NCI-H2171 (cell line): ENCODE measurements around the gene BAZ2A.
"Not testable (repeated sequence)": the region's sequence is repeated elsewhere in the genome, so short reads cannot be mapped to it uniquely, and the experiment has no call there.

Experiments
- DNase-seq: peaks from one replicate; lab custom pipeline; 2025; lab: John Stamatoyannopoulos, UW

Gene BAZ2A

GRCh38 chr12:56593909-56594621, 36.1 kb downstream of the BAZ2A start:
- DNase-seq, result peak; percentile 39

- no peak for DNase-seq
Observed at GRCh38 chr12:56591961-56592360, 38.2 kb downstream of the BAZ2A start.

GRCh38 chr12:56591126-56591525, 39.0 kb downstream of the BAZ2A start:
- peak; percentile 59 for DNase-seq

- no peak for DNase-seq
Observed at GRCh38 chr12:56590237-56590830, 39.8 kb downstream of the BAZ2A start.

- DNase-seq, result no peak
Observed at GRCh38 chr12:56589783-56590182, 40.3 kb downstream of the BAZ2A start.

GRCh38 chr12:56585098-56585497, 45.0 kb downstream of the BAZ2A start:
- no peak for DNase-seq

GRCh38 chr12:56581418-56582145, 48.5 kb downstream of the BAZ2A start:
- no peak for DNase-seq

GRCh38 chr12:56578983-56579546, 51.1 kb downstream of the BAZ2A start:
- no peak for DNase-seq

- DNase-seq, result not testable (repeated sequence)
Observed at GRCh38 chr12:56577248-56577647, 52.9 kb downstream of the BAZ2A start.

GRCh38 chr12:56574210-56574609, 55.9 kb downstream of the BAZ2A start:
- DNase-seq, result no peak

GRCh38 chr12:56572288-56572687, 57.8 kb downstream of the BAZ2A start:
- DNase-seq, result no peak

- DNase-seq, result no peak
Observed at GRCh38 chr12:56571121-56571520, 59.0 kb downstream of the BAZ2A start.

GRCh38 chr12:56568146-56568545, 62.0 kb downstream of the BAZ2A start:
- no peak for DNase-seq

GRCh38 chr12:56565510-56566101, 64.5 kb downstream of the BAZ2A start:
- DNase-seq, result no peak

GRCh38 chr12:56551070-56551469, 79.1 kb downstream of the BAZ2A start:
- no peak for DNase-seq

GRCh38 chr12:56546680-56547079, 83.4 kb downstream of the BAZ2A start:
- no peak for DNase-seq
